Endothelial cell of umbilical vein (primary cell): ENCODE data around the gene GAPDH. TPM values are rescaled to one million over a fixed set of nuclear protein-coding genes. Genes with fewer than 3 reads are reported as not detected.

Experiments
- BruUV-seq: library from RNA; stranded (reverse); fragments of 400-500 nt; replicated peaks from 2 replicates; lab custom pipeline; 2021; lab: Mats Ljungman, UMichigan
- CTCF ChIA-PET: fragments of 300-600, 350-600 bp; sonication (Branson Sonifier 250); formaldehyde crosslinking; loops from one replicate; lab custom pipeline; 2021; ENCODE audit warnings: antibody characterized with exemption, inconsistent platforms; lab: Charles Lee
- POLR2A ChIA-PET: fragments of 300-600, 350-600 bp; sonication (Branson Sonifier 250); formaldehyde crosslinking; loops from one replicate; lab custom pipeline; 2021; ENCODE audit warnings: antibody characterized with exemption, inconsistent platforms; lab: Charles Lee
- DNase-seq: peaks from one replicate; pipeline ENCODE4 v3.0.0-alpha.2; 2011; ENCODE audit warnings: low read depth, low spot score
- FAIRE-seq: peaks from 2 replicates; lab custom pipeline; 2011; peaks lifted over from hg19 to GRCh38; lab: Jason Lieb, UNC
- H2AFZ ChIP-seq: 2 replicates; pipeline ENCODE4 v1.6.0; 2012; ENCODE audit warnings: low read depth, low read length, control low read depth, inconsistent platforms
- H3K27ac ChIP-seq: 2 replicates; pipeline ENCODE4 v1.5.1; 2011; ENCODE audit warnings: low read depth, mild to moderate bottlenecking, control low read depth, low read length, moderate library complexity; ENCODE audit not compliant: insufficient read depth
- H3K27me3 ChIP-seq, 2 experiments: 2 replicates each; pipeline versions ENCODE4 v1.6.0 to v1.6.1; 2011; ENCODE audit warnings: low read length in 2 of 2, mixed read lengths in 1 of 2; ENCODE audit not compliant: control insufficient read depth in 2 of 2, insufficient read depth in 2 of 2
- H3K36me3 ChIP-seq, 2 experiments: 2 replicates in 1 of 2; 3 replicates in 1 of 2; pipeline ENCODE4 v1.5.1; 2011; ENCODE audit warnings: low read length in 2 of 2, mild to moderate bottlenecking in 1 of 2, moderate library complexity in 1 of 2; ENCODE audit not compliant: control insufficient read depth in 2 of 2, insufficient read depth in 2 of 2; ENCODE audit errors: extremely low read depth in 1 of 2
- H3K4me1 ChIP-seq: 3 replicates; pipeline ENCODE4 v1.5.1; 2011; ENCODE audit warnings: mild to moderate bottlenecking, low read length; ENCODE audit not compliant: control insufficient read depth, insufficient read depth; ENCODE audit errors: extremely low read depth
- H3K4me2 ChIP-seq: 2 replicates; pipeline ENCODE4 v1.6.1; 2011; ENCODE audit warnings: low read length, control low read depth, mixed read lengths; ENCODE audit not compliant: insufficient read depth
- H3K4me3 ChIP-seq, 3 experiments: fragments of 200-600 bp in 1 of 3; sonication (generic), shearing (Covaris generic) in 1 of 3; replicated peaks in 1 of 3; 2 replicates each; pipeline ENCODE4 v1.5.1; 2011 to 2016; ENCODE audit warnings: control low read depth in 3 of 3, low read length in 3 of 3, mild to moderate bottlenecking in 2 of 3, inconsistent platforms in 1 of 3, low read depth in 1 of 3, moderate library complexity in 1 of 3; ENCODE audit not compliant: insufficient read depth in 1 of 3
- H3K79me2 ChIP-seq: 2 replicates; pipeline ENCODE4 v1.6.0; 2012; ENCODE audit warnings: low read length, inconsistent platforms; ENCODE audit not compliant: control insufficient read depth, insufficient read depth
- H3K9ac ChIP-seq: replicated peaks from 2 replicates; pipeline ENCODE3; 2011; ENCODE audit warnings: low read length, control low read depth; ENCODE audit not compliant: insufficient read depth; ENCODE audit errors: extremely low read depth
- H3K9me1 ChIP-seq: replicated peaks from 3 replicates; pipeline ENCODE4 v1.6.0; 2011; ENCODE audit warnings: mild to moderate bottlenecking, low read length; ENCODE audit not compliant: control insufficient read depth, insufficient read depth; ENCODE audit errors: extremely low read depth
- H3K9me3 ChIP-seq: replicated peaks from 2 replicates; pipeline ENCODE4 v1.5.1; 2012; ENCODE audit warnings: low read length, inconsistent platforms; ENCODE audit not compliant: control insufficient read depth, insufficient read depth
- H4K20me1 ChIP-seq: replicated peaks from 2 replicates; pipeline ENCODE3; 2011; ENCODE audit warnings: mild to moderate bottlenecking, low read length; ENCODE audit not compliant: control insufficient read depth, insufficient read depth; ENCODE audit errors: extremely low read depth
- EZH2 ChIP-seq: IDR thresholded peaks from 2 replicates; pipeline ENCODE4 v1.6.1; 2012; ENCODE audit warnings: borderline replicate concordance, low read depth, mild to moderate bottlenecking, moderate library complexity, low read length, inconsistent platforms; ENCODE audit not compliant: severe bottlenecking
- FOS ChIP-seq: IDR thresholded peaks from 2 replicates; pipeline ENCODE4 v1.6.1; 2011; ENCODE audit warnings: mild to moderate bottlenecking, low read length, moderate library complexity, borderline replicate concordance; ENCODE audit not compliant: insufficient read depth
- GATA2 ChIP-seq: IDR thresholded peaks from 2 replicates; pipeline ENCODE4 v1.7.0; 2011; ENCODE audit warnings: low read depth, mild to moderate bottlenecking, moderate library complexity, mixed read lengths, low read length; ENCODE audit not compliant: insufficient read length, insufficient read depth
- JUN ChIP-seq: IDR thresholded peaks from 2 replicates; pipeline ENCODE4 v1.6.1; 2011; ENCODE audit warnings: borderline replicate concordance, low read depth; ENCODE audit not compliant: insufficient read length, insufficient read depth
- MYC ChIP-seq: IDR thresholded peaks from one replicate; pipeline ENCODE4 v1.6.1; 2011; ENCODE audit warnings: mild to moderate bottlenecking, low read depth, low read length
- POLR2A ChIP-seq: IDR thresholded peaks from 2 replicates; pipeline ENCODE4 v1.6.1; 2012; ENCODE audit warnings: low read depth, mild to moderate bottlenecking, control low read depth, low read length
- POLR2AphosphoS5 ChIP-seq: IDR thresholded peaks from 2 replicates; pipeline ENCODE4 v1.6.1; 2012; ENCODE audit warnings: low read depth, mild to moderate bottlenecking, control low read depth, low read length, moderate library complexity; ENCODE audit not compliant: insufficient read depth
- dilution Hi-C: fragments of 300-500 bp; cut with MboI; formaldehyde crosslinking; loops from one replicate; pipeline ENCODE4 v1.15.0; 2019; ENCODE audit warnings: low sequenced_read_pairs; ENCODE audit not compliant: extremely low pct_ligation_motif_present
- intact Hi-C: fragments of 100-400 bp; cut with micrococcal nuclease; formaldehyde crosslinking; loops from one replicate; pipeline ENCODE4 v1.10.0; 2022
- polyA plus RNA-seq, 4 experiments: library from polyadenylated mRNA; depleted of rRNA in 3 of 4; stranded (reverse) in 3 of 4; unstranded in 1 of 4; fragments of >200 nt; gene quantifications; 2 replicates each; pipeline versions ENCODE4 v1.2.1 to v1.2.3, GENCODE V29; 2011 to 2012; ENCODE audit warnings: missing spikeins in 1 of 4
- total RNA-seq: library from RNA; stranded (reverse); gene quantifications from 2 replicates; pipeline ENCODE4 v1.2.3, GENCODE V29; 2021
- TF ChIP-seq, protein P1 (sequence below): IDR thresholded peaks from 2 replicates; pipeline ENCODE4 v1.6.1; 2011; ENCODE audit not compliant: insufficient read depth, insufficient read length
- TF ChIP-seq, protein P2 (sequence below), 2 donors: IDR thresholded peaks; 1 replicate in 1 of 2; 2 replicates in 1 of 2; pipeline ENCODE4 v1.5.1; 2011; ENCODE audit warnings: low read length in 2 of 2, mild to moderate bottlenecking in 2 of 2, moderate library complexity in 2 of 2, control low read depth in 1 of 2, inconsistent platforms in 1 of 2, low read depth in 1 of 2; ENCODE audit not compliant: insufficient read depth in 1 of 2; ENCODE audit errors: extremely low read depth in 1 of 2

The GAPDH gene
- total and polyA plus RNA-seq, 2 donors (not counting 3 experiments of a cell fraction or from before 2014, with no cell fraction given) = 4,648 to 8,748 TPM

DNA sequence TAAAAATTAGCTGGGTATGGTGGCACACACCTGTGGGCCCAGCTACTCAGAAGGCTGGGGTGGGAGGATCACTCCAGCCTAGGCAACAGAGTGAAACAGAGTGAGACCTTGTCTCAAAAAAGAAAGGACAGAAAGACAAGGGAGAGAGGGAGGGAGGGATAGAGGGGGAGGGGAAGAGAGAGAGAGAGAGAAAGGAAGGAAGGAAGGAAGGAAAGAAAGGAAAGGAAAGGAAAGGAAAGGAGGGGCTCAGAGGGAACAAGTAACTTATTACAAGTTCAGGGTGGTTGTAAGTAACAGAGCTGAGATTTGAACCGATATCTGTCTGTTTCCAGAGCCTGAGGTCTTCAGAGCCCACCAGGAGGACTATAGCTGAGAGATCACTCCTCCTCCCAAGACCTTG is 13.2 kb downstream of the GAPDH start:
- no TSS peak for BruUV-seq
- intact Hi-C loops (no loop called here), dilution Hi-C loops (no loop called here)
- H3K4me2 ChIP-seq = peak overlapping the region; percentile 75
- no peak overlapping the region for H3K4me3 ChIP-seq
- DNase-seq (no peak), FAIRE-seq (no peak)
- H3K27me3 ChIP-seq = no peaks in the 10 kb centered on the region
- peak overlapping the region; percentile 26 for H3K27ac ChIP-seq
- H3K9me3 ChIP-seq = no peaks in the 10 kb centered on the region
- CTCF ChIA-PET = interaction anchor here (2.0 to 10.3 kb wide), 2 partner anchors 7 to 11 kb away, joined by 9 to 145 read pairs; no protein-coding TSS in a partner anchor
- H3K9me1 ChIP-seq = no peaks in the 10 kb centered on the region
- TF ChIP-seq JUN (no peak), EZH2 (no peak), MYC (no peak), GATA2 (no peak), FOS (no peak), POLR2AphosphoS5 (no peak), POLR2A (no peak)
- TF ChIP-seq, protein P1, sequence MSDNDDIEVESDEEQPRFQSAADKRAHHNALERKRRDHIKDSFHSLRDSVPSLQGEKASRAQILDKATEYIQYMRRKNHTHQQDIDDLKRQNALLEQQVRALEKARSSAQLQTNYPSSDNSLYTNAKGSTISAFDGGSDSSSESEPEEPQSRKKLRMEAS = no peak
- TF ChIP-seq, protein P2, sequence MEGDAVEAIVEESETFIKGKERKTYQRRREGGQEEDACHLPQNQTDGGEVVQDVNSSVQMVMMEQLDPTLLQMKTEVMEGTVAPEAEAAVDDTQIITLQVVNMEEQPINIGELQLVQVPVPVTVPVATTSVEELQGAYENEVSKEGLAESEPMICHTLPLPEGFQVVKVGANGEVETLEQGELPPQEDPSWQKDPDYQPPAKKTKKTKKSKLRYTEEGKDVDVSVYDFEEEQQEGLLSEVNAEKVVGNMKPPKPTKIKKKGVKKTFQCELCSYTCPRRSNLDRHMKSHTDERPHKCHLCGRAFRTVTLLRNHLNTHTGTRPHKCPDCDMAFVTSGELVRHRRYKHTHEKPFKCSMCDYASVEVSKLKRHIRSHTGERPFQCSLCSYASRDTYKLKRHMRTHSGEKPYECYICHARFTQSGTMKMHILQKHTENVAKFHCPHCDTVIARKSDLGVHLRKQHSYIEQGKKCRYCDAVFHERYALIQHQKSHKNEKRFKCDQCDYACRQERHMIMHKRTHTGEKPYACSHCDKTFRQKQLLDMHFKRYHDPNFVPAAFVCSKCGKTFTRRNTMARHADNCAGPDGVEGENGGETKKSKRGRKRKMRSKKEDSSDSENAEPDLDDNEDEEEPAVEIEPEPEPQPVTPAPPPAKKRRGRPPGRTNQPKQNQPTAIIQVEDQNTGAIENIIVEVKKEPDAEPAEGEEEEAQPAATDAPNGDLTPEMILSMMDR (IDR thresholded peaks at IDR 0.05; ENCODE audit: extremely low read depth in 1 of 2, insufficient read depth in 1 of 2, low read depth in 1 of 2, low read length in 2 of 2) = no peak
- peaks cover 3 to 15% of the 10 kb centered on the region in 2 experiments for H3K36me3 ChIP-seq
- no peaks in the 10 kb centered on the region for H4K20me1 ChIP-seq
- H3K79me2 ChIP-seq = peaks cover 23% of the 10 kb centered on the region
- H2AFZ ChIP-seq = no peak overlapping the region
- no peak overlapping the region for H3K9ac ChIP-seq
- peaks cover 41% of the 10 kb centered on the region for H3K4me1 ChIP-seq
- POLR2A ChIA-PET = no interaction called here
